HG03095 (cell line): ENCODE measurements around the gene WSB2.
"Not testable (repeated sequence)": the region's sequence is repeated elsewhere in the genome, so short reads cannot be mapped to it uniquely, and the experiment has no call there.

Experiments
- ATAC-seq: cut with Tn5 transposase; IDR thresholded peaks from one replicate; pipeline ENCODE4 v1.9.1; 2021; ENCODE audit warnings: moderate library complexity; ENCODE audit not compliant: unreplicated experiment

Gene WSB2

DNA sequence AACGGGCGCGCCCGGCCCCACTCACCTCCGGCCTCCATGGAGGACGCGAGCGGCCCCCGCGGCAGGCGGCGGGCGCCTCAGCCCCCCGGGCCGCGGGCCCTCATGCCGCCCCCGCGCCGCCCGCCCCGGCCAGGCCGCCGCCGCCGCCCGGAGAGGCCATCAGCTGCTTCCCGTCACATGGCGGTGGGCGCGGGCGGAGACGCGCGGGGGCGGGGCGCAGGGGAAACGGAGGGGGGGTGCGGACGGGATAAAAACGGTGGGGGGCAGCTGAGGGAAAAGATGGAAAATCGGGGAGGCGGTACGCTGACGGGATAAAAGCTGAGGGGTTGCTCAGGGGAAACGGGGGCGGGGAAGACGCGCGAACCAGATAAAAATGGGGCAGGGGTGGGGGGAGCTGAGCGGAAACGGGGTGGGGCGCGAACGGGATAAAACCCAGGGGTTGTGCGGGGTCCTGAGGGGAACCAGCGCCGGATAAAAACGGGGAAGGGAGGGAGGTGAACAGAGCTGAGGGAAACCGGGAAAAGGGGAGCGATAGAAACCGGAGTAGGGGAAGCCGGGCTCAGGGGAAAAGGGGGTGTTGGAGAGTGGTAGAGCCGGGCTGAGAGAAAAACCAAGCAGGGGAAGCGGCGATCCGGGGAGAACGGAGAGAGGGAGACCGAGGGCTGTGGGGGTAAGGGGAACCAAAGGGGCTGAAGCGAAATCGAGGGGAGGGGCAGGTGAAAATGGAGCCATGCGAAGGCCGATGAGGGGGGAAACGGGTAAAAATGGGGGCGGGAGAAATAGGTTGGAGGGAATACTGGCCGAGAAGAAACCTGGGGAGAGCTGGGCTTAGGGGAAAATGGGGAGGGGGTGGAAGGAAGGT lies at the start of gene WSB2:
Gene WSB2, minus strand, starts transcription at position 169 of the 862 bp plus-strand sequence. Its CDS starts 131 bp downstream, at position 38.
- ATAC-seq, result no peak

DNA sequence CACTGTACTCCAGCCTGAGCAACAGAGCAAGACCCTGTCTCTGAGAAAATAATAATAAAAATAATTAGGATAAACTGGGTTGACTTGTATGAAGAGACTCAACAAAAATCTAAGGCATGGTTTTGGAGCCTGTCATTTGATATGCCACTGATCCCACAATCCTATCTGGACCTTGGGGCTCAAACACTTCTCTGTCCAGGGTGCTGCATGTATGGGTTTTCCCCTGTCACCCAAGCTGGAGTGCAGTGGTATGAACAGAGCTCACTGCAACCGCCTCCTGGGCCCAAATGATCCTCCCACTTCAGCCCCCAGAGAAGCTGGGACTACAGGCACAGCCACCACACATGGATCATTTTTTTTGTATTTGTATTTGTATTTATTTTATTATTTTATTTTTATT lies 48.1 kb upstream of the WSB2 start:
- ATAC-seq, result no peak

DNA sequence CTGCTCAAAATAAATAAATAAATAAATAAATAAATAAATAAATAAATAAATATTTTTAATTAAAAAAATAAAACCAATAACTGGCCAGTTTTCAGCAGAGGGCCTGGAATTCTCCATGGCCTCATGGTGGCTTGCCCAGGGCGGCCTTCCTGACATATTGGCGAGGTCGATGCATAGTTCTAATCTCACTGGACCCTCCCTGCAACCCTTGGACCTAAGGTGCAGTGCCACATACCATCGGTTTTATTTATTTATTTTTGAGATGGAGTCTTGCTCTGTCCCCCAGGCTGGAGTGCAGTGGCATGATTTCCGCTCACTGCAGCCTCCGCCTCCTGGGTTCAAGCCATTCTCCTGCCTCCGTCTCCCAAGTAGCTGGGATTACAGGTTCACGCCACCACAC lies 46.7 kb upstream of the WSB2 start:
- ATAC-seq, result no peak

DNA sequence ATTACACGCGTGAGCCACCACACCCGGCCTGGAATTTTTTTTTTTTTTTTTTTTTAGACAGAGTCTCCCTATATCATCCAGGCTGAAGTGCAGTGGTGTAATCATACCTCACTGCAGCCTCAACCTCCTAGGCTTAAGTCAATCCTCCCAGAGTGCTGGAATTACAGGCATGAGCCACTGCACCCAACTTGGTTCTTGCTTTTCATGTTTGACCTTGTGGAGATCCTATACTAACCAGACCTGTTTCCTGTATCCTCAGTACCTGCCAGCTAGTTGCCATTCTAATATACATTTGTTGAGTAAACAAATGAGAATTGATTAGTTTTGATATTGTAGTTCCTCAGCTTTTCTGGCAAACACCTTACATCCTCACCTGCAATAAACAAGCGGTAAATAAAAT lies 46.0 kb upstream of the WSB2 start:
- no peak for ATAC-seq

DNA sequence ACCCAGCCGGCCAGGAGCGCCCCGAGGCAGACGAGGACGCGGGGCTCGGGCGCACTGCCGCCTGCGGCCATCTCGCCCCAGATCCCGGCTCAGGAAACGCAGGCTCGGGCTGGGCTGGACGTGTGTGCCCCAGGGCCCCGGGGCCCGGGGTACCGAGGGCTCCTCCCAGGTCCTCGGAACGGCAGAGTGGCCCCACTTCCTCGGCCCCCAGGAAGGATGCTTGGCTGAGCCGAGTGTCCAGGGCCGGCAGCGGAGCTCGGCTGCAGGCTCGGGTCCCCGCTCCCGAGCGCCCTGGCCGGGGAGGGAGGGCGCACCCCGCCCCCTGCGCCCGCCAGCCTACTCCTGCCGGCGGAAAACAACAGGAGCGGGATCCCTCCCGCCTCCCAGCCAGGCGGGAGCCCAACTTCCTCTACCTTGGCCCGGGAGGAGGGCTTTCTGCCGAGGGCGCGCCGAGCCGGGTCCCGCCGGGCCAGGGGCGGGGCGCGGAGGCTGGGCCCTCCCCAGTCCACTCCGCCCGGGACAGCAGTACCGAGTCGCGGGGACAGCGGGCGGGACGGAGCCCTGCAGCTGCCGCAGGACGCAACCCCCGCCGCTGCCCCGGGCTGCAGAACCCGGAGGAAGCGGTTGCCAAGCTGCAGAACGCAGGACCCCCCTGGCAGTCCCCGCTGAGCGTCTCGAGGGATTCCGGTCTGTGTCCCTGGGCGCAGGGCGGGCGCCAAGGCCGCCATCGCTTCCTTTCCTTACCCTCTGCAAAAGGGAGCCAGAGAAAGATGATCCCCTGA lies 42.8 kb upstream of the WSB2 start, which contains the start of gene VSIG10:
Gene VSIG10, minus strand, starts transcription at position 411 of the 782 bp plus-strand sequence. Its CDS starts 340 bp downstream, at position 71.
- ATAC-seq, result no peak

DNA sequence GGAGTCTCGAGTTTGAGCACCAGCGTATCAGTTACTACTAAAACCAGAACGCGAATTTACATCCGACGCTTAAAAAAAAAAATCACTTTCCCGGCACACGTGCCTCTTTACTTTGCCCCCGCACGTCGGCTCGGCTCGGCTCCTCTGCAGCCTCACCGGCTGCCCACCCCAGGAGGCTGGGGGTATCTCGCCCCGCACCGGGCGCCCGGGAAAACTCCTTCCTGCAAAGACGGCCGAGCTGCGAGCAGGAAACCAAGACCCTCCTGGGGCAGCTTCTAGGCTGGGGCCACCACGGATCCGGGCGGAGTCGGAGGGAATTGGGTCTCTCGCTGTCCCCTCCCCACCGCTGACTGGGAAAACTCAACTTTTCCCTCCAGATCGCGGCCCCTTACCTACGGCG lies 42.2 kb upstream of the WSB2 start:
- ATAC-seq, result no peak

DNA sequence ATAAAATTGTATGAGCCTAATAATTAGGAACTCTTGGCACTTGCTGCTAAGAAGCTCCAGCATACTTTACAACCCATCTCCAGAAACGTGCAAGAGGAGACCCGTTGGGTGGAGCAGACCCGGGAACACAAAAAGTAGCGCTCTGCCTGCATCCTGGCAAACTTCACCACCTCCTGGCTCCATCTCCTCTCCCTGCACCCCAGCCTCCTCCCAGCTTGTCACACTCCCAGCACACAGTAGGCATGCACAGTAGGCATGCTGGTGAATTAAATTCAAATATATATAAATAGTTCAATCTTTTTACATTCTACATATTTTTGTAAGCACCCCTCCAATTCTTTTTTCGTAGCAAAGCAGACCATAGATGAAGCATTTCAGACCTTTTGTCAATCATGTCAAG lies 41.6 kb upstream of the WSB2 start:
- no peak for ATAC-seq

DNA sequence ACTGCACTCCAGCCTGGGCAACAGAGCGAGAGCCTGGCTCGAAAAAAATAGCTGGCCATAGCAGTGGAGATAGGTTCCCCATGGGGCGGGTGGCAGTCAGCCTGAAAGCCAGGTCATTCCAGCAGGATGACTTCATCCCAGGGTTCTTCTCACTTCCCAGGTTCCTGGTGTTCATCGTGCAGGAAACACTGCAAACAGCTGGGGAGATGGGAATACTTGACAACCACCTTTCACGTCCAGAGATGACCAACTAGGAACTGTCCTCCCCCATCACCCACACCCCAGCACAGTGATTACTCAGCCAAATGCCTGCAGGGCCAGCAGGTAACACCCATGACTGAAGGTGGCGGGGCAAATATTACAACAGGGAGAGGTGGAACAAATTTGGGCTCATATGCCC lies 41.1 kb upstream of the WSB2 start:
- no peak for ATAC-seq

DNA sequence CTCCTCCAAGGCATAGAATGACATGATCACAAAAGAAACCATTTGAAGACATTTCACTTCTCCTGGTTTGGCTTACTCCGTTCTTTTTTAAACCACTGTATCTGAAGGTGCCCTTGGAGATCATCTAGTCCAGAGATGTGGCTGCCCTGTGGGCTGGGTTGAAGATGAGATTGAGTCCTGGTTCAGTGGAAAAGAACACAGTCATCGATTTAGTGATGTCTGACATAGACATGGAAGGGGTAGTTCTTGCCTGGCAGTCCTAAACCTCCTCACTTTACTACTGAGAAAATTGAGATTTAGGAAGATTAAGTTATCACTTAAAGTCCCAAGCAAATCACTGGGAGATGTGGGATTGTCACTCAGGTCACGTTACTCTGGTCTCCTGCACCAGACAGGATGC lies 40.1 kb upstream of the WSB2 start:
- ATAC-seq, result no peak

DNA sequence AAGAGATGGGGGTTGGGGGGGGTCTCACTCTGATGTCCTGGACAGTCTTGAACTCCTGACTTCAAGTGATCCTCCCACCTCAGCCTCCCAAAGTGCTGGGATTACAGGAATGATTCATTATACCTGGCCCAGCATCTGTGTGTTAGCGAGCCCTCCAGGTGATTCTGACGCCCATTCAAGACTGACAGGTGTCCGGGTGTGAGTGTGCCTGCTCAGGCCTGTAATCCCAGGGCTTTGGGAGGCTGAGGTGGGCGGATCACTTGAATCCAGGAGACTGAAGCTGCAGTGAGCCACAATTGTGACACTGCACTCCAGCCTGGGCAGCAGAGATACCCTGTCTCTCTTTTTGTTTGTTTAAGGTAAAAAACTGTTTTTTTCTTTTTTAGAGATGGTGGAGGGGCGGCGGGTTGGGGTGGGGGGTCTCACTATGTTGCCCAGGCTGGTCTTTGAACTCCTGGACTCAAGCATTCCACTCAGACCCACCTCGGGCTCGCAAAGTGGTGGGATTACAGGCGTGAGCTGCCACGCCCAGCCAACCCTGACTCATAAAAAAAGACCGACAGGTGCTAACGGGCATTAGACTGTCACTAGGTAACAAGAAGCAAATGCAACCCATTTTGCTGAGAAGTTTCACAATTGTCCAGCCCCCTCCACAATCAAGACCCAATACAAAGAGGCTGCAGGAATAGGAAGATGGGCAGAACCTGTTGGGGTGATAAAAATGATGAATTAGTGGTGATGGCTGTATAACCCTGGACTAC lies 38.1 kb upstream of the WSB2 start:
- ATAC-seq, result no peak

DNA sequence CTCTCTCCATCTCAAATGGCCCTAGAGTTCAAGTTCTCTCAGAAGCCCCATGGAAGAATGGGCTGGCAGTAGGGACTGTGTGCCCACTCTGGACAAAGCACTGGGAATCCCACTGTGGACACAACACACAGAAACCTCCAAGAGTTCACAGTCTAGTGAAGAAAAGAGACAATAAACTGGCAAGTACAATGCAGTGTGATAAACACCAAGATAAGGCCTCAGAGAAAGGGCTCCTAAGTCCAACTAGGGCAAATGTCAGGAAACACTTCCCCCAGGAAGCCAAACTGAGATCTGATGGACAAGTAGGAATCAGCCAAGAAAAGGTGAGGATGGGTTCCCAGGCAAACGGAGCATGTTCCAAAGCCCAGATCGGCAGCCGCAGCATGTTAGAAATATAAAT lies 37.4 kb upstream of the WSB2 start:
- no peak for ATAC-seq

DNA sequence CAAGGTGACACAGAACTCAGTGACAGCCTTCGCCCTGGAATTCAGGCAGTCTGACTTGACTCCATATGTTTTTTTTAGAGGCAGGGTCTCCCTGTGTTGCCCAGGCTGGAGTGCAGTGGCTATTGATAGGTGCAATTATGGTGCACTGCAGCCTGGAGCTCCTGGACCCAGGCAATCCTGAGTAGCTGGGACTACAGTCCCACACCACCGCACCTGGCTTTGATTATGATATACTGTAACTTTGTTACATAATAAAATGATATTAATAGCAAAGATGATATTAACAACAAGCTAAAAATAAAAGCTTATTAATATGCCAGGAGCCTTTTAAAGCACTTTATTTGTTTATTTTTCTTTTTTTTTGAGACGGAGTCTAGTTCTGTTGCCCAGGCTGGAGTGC lies 33.1 kb upstream of the WSB2 start:
- no peak for ATAC-seq

DNA sequence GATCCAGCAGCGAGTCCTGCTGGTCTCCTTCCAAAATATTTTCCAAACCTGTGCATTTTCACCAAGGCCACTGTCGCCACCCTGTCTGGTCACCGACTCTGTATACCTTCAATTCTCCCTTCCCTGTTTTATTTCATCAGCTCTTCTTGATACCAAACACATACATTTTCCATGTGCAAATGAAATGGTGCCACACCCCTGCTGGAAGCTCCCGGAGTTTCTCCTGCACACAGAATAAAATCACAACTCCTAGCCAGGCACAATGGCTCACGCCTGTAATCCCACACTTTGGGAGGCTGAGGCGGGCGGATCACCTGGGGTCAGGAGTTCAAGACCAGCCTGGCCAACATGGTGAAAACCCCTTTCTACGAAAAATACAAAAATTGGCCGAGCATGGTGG lies 28.8 kb upstream of the WSB2 start:
- ATAC-seq, result no peak

DNA sequence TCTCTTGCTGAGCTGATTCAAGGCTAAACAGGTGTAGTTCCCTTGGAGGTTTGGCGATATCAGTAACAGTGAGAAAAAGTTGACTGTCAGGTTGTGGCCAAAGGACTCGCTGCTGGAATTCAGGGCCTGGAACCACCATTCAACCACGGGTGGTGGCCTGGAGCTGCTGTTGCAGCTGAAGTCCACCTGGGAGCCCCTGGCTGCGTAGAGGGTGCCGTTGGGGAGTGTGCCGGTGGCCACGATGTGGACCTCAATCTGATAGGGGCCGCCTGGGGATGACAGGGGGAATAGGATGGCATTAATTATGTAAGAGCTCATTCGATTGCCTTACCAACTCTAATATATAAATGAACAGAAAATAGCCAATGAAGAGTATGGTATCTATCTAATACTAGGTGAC lies 21.2 kb upstream of the WSB2 start:
- no peak for ATAC-seq

DNA sequence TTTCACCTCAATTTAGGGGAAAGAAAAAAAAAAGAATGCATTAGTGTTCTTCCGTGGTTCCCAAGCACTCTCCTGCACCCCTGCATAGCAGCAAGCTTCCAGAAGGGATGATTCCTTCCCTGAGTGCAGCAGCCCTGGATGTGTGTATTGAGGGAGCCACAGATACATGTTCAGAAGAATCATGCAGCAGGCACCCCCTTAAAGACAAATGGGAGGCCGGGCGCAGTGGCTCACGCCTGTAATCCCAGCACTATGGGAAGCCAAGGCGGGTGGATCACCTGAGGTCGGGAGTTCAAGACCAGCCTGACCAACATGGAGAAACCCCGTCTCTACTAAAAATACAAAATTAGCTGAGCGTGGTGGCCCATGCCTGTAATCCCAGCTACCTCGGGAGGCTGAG lies 20.5 kb upstream of the WSB2 start:
- not testable (repeated sequence) for ATAC-seq

DNA sequence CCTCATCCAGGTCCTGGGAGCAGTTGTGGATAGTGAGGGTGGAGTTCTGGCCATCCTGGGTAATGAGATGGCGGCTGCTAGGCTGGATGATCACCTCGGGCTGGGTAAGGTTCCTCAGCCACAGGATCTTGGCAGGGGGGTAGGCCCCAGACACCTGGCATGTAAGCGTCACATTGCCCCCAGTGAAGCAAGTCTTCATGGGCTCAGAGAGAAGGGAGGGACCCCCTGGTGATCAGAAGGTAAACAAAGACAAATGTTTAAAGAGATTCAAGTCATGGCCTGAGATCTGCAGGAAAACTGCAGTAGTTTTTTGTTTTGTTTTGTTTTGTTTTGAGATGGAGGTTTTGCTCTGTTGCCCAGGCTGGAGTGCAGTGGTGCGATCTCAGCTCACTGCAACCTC lies 12.8 kb upstream of the WSB2 start:
- no peak for ATAC-seq

DNA sequence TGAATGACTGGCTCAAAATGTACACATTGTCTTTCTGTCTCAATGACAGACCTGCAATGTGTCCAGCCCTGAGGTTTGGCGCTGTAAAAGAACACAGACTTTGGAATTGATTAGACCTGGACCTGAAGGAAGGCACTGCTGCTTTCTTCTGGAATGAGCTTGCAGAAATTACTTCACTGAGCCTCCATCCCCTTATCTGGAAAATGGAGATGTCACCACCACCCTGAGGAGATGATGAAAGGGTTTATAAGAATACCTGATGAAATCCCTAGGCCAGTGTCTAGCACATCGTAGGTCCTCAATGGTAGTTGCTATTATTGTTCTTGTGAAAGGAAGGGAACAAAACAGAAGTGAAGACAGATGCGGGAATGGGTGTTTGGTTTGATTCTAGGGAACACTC lies 9.7 kb upstream of the WSB2 start:
- no peak for ATAC-seq

DNA sequence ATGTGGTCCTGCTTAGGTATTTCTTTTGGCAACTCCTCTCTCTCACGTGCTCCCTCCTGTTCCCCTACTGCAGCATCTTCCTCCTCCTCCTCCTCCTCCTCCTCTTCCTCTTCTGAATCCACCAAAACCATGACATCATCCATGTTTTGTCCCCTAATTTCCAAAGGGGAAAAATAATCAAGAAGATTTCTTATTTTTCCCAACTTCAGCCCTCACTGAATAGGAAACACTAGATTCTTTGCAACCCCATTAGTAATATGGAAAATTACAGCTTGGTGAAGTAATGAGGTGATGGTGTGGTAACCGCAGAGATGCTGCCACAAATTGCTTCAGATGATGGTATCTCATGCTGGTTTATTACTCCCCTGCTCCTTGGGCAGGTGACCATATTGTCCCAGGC lies 7.5 kb upstream of the WSB2 start:
- no peak for ATAC-seq

DNA sequence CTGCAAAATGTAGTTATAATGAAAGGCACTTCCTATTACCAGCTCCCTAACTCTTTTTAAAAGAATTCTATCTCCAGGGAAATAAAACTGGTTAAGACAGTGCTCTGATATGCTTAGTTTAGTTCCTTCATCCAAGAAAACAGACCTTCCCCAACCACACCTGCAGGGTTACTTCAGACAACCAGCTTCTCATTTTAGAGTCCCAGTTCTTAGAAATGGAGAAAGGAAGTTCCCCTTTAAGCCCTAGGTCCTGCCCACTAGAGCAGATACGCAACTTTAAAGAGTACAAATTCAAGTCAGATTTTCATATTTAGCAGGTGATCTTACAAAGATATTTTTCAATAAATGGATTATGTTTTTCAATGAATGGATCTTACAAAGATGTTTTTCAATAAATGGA lies 4.4 kb upstream of the WSB2 start:
- ATAC-seq, result no peak

DNA sequence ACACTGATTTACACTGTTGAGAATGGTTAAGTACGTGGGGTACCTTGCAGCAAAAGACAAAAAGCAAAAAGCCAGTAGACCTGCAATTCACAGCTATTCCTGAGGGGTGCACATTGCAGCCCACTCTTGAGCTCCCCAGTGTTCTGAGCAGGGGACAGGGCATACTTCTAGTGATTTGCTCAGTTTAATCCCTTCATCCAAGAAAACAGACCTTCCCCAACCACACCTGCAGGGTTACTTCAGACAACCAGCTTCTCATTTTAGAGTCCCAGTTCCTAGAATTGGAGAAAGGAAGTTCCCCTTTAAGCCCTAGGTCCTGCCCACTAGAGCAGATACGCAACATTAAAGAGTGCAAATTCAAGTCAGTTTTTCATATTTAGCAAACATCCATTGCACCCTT lies 3.6 kb upstream of the WSB2 start:
- ATAC-seq, result no peak

DNA sequence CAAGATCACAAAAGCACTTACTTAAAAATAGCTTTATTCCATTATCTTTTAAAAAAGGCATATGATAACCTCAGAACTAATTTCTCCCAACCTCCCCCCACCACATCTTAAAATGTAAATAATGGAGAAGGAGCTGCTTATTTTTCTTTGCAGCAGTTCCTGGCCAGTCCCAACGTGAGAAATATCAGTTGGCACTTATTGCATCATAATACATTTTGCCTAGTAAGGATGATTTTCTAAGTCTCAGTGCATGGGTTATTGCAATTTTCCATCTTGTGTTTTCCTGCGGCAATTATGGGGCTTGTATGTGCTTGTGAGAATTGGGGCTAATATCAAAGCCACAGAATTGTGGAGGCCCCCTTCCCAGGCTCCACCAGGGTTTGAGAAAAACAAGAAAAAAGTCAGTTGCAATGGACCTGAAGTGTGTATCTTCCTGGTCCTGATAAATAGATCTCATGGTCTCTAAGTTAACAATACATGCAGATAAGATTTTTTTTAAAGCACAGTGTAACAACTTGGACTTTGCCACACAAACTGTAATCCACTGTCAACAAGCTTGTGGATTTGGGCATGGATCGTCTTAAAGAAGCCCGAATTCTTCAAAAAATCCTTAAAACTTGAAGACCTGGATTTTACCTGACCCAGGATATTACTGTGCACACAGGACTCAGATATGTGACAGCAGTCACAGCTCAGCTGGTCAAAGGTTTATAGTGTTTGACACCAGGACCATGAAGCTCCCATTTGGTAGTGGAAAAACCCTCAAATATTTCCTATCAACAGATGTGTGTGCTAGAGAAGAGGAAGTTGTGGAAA lies 2.8 kb upstream of the WSB2 start:
- ATAC-seq, result no peak
